Calu3 (cell line): ENCODE results near the gene ACSF2. TPM values are rescaled to one million over a fixed set of nuclear protein-coding genes. Genes with fewer than 3 reads are reported as not detected.
"Not testable (repeated sequence)": the region's sequence is repeated elsewhere in the genome, so short reads cannot be mapped to it uniquely, and the experiment has no call there.

Experiments
- BruUV-seq: library from RNA; stranded (reverse); fragments of 400-500 nt; replicated peaks from 2 replicates; lab custom pipeline; 2021; lab: Mats Ljungman, UMichigan
- CTCF ChIA-PET: fragments of 300-600 bp; sonication (Branson Sonifier 250); formaldehyde crosslinking; loops from one replicate; lab custom pipeline; 2022; ENCODE audit warnings: antibody characterized with exemption; lab: Charles Lee
- DNase-seq: peaks from one replicate; pipeline ENCODE4 v3.0.0; 2022
- H3K27ac Mint-ChIP-seq: one replicate; pipeline ENCODE4 v1.8.0; 2022; ENCODE audit warnings: mixed read lengths; ENCODE audit not compliant: unreplicated experiment
- H3K27me3 Mint-ChIP-seq: one replicate; pipeline ENCODE4 v1.8.0; 2022; ENCODE audit warnings: mixed read lengths; ENCODE audit not compliant: unreplicated experiment
- H3K36me3 Mint-ChIP-seq: one replicate; pipeline ENCODE4 v1.8.0; 2022; ENCODE audit warnings: mild to moderate bottlenecking, moderate library complexity, mixed read lengths; ENCODE audit not compliant: insufficient read depth, unreplicated experiment
- H3K4me1 Mint-ChIP-seq: one replicate; pipeline ENCODE4 v1.8.0; 2022; ENCODE audit warnings: mild to moderate bottlenecking, low read depth, mixed read lengths; ENCODE audit not compliant: unreplicated experiment
- H3K4me3 Mint-ChIP-seq: one replicate; pipeline ENCODE4 v1.8.0; 2022; ENCODE audit warnings: mild to moderate bottlenecking, low read depth, moderate library complexity, mixed read lengths; ENCODE audit not compliant: unreplicated experiment
- H3K9me3 Mint-ChIP-seq: one replicate; pipeline ENCODE4 v1.8.0; 2022; ENCODE audit warnings: low read depth, mixed read lengths; ENCODE audit not compliant: unreplicated experiment
- CTCF ChIP-seq: fragments of 200-600 bp; IDR thresholded peaks from one replicate; pipeline ENCODE4 v1.8.0; 2022; ENCODE audit warnings: antibody characterized with exemption; ENCODE audit not compliant: unreplicated experiment
- intact Hi-C: fragments of 100-400 bp; cut with micrococcal nuclease; formaldehyde crosslinking; loops from one replicate; pipeline ENCODE4 v1.10.0; 2022; ENCODE audit not compliant: unreplicated experiment
- total RNA-seq: library from RNA; stranded (reverse); gene quantifications from 2 replicates; pipeline ENCODE4 v1.2.3, GENCODE V29; 2022

ACSF2 gene
- total RNA-seq, 1 experiment from 2014 or later, result 148 TPM

GRCh38 chr17:50397919-50398285 lies 28.1 kb upstream of the ACSF2 start:
- H3K36me3 Mint-ChIP-seq, result peaks cover 52% of the 10 kb centered on the region
- peak overlapping the region; percentile 86 for H3K27ac Mint-ChIP-seq
- TF ChIP-seq CTCF, result no peak
- intact Hi-C loops, result loop anchor here (2.0 to 5.0 kb wide), 2 partner anchors 44 to 81 kb away; partner anchors contain the start of gene RSAD1
- CTCF ChIA-PET, result interaction anchor here (0.6 to 4.0 kb wide), 21 partner anchors 7 to 756 kb away, joined by 3 to 36 read pairs (median 7); partner anchors contain the start of genes ACSF2, NME1, RSAD1 and XYLT2
- no peaks in the 10 kb centered on the region for H3K9me3 Mint-ChIP-seq
- H3K4me3 Mint-ChIP-seq, result peak overlapping the region; percentile 87
- BruUV-seq, result no TSS peak
- peaks cover 43% of the 10 kb centered on the region for H3K4me1 Mint-ChIP-seq
- DNase-seq, result no peak
- H3K27me3 Mint-ChIP-seq, result no peaks in the 10 kb centered on the region

- CTCF ChIA-PET, result interaction anchor here (0.6 to 4.0 kb wide), 7 partner anchors 11 to 143 kb away, joined by 3 to 36 read pairs (median 7); partner anchors contain the start of gene RSAD1
- intact Hi-C loops, result loop anchor here (5.0 kb wide), 1 partner anchor 44 kb away; no protein-coding TSS in a partner anchor
- not testable (repeated sequence) for H3K4me3 Mint-ChIP-seq, BruUV-seq, H3K27me3 Mint-ChIP-seq, H3K9me3 Mint-ChIP-seq, H3K27ac Mint-ChIP-seq, DNase-seq
- Mint-ChIP-seq H3K36me3 (peaks cover 44% of the 10 kb centered on the region), H3K4me1 (peaks cover 35% of the 10 kb centered on the region)
Measured at GRCh38 chr17:50398672-50399071, 27.3 kb upstream of the ACSF2 start.

- DNase-seq, H3K9me3 Mint-ChIP-seq, H3K4me3 Mint-ChIP-seq, H3K27ac Mint-ChIP-seq, BruUV-seq: not testable (repeated sequence)
- Mint-ChIP-seq H3K36me3 (peaks cover 35% of the 10 kb centered on the region), H3K4me1 (peaks cover 26% of the 10 kb centered on the region), H3K27me3 (peaks cover 13% of the 10 kb centered on the region)
- intact Hi-C loops, result loop anchor here (5.0 kb wide), 1 partner anchor 43 kb away; no protein-coding TSS in a partner anchor
- CTCF ChIA-PET, result interaction anchor here (4.0 kb wide), 1 partner anchor 79 kb away, joined by 28 read pairs; the partner anchor contains the start of gene RSAD1
Measured at GRCh38 chr17:50399591-50399990, 26.4 kb upstream of the ACSF2 start.

- H3K27ac Mint-ChIP-seq, H3K36me3 Mint-ChIP-seq, intact Hi-C loops, H3K9me3 Mint-ChIP-seq, H3K4me3 Mint-ChIP-seq, H3K4me1 Mint-ChIP-seq, BruUV-seq, DNase-seq: not testable (repeated sequence)
- CTCF ChIA-PET, result interaction anchor here (1.0 kb wide), 1 partner anchor 8 kb away, joined by 3 read pairs; the partner anchor contains the start of gene LRRC59
- H3K27me3 Mint-ChIP-seq, result peaks cover 35% of the 10 kb centered on the region
Measured at GRCh38 chr17:50405351-50405750, 20.7 kb upstream of the ACSF2 start.

- H3K36me3 Mint-ChIP-seq, result no peaks in the 10 kb centered on the region
- no peak overlapping the region for H3K4me3 Mint-ChIP-seq
- H3K4me1 Mint-ChIP-seq, result no peaks in the 10 kb centered on the region
- intact Hi-C loops, result no loop called here
- no peaks in the 10 kb centered on the region for H3K9me3 Mint-ChIP-seq
- H3K27ac Mint-ChIP-seq, result no peak overlapping the region
- CTCF ChIA-PET, result interaction anchor here (0.6 to 1.8 kb wide), 3 partner anchors 9 to 292 kb away, joined by 3 to 13 read pairs (median 7); partner anchors contain the start of gene LRRC59
- DNase-seq, result no peak
- BruUV-seq, result no TSS peak
- no peak for TF ChIP-seq CTCF
- peaks cover 35% of the 10 kb centered on the region for H3K27me3 Mint-ChIP-seq
Measured at GRCh38 chr17:50406578-50406977, 19.4 kb upstream of the ACSF2 start.
